ENCODE data around the gene PRR15L.
"Not testable (repeated sequence)": the region's sequence is repeated elsewhere in the genome, so short reads cannot be mapped to it uniquely, and the experiment has no call there.

PRR15L gene

GRCh38 chr17:47994724-47995123, 37.0 kb upstream of the PRR15L start:
- Mint-ChIP-seq H3K4me3 (no peak overlapping the region), H3K9me3 (no peaks in the 10 kb centered on the region), H3K27me3 (peaks cover 3% of the 10 kb centered on the region), H3K27ac (no peak overlapping the region), H3K4me1 (ENCODE audit: low read depth) (peaks cover 4% of the 10 kb centered on the region), H3K36me3 (ENCODE audit: low read depth) (no peaks in the 10 kb centered on the region)
- no peak for DNase-seq

GRCh38 chr17:47993964-47994363, 36.3 kb upstream of the PRR15L start:
- no peaks in the 10 kb centered on the region for H3K36me3 Mint-ChIP-seq (ENCODE audit: low read depth)
- H3K27ac Mint-ChIP-seq: no peak overlapping the region
- no peak for DNase-seq
- H3K9me3 Mint-ChIP-seq: no peaks in the 10 kb centered on the region
- H3K4me1 Mint-ChIP-seq (ENCODE audit: low read depth): no peaks in the 10 kb centered on the region
- peaks cover 3% of the 10 kb centered on the region for H3K27me3 Mint-ChIP-seq
- no peak overlapping the region for H3K4me3 Mint-ChIP-seq

DNA sequence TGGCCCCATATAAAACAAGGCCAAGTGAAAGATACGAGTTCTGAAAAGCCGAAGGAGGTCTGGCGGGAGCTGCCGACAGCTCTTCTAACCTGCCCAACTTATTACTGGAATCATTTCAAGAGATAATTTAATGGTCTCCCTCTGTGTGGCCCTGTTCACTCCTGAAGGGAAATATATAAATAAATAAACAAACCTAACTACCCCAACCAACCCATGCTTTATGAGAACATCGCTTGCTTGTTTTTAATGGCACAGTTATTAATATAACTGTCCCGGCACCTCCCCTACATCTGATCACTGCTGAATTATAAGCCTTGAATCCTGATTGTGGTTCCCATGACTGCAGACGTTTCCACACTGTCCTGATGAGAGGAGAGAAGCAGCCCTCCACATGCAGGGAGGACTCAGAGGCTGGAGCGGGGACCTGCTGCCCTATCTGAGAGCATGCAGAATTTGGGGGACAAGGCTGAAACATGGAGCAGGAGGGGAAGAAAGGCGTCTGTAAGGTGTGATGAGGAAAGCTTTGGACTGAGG, 35.4 kb upstream of the PRR15L start:
- Mint-ChIP-seq H3K27me3 (peaks cover 3% of the 10 kb centered on the region), H3K4me1 (ENCODE audit: low read depth) (no peaks in the 10 kb centered on the region)

GRCh38 chr17:47992216-47992615, 34.5 kb upstream of the PRR15L start:
- Mint-ChIP-seq H3K9me3 (no peaks in the 10 kb centered on the region), H3K27ac (no peak overlapping the region), H3K36me3 (ENCODE audit: low read depth) (no peaks in the 10 kb centered on the region), H3K27me3 (no peaks in the 10 kb centered on the region), H3K4me3 (no peak overlapping the region), H3K4me1 (ENCODE audit: low read depth) (no peaks in the 10 kb centered on the region)
- DNase-seq: no peak

More for the DNA sequence above, 35.4 kb upstream of the PRR15L start:
- Mint-ChIP-seq H3K36me3 (ENCODE audit: low read depth) (no peaks in the 10 kb centered on the region), H3K4me3 (no peak overlapping the region), H3K27ac (no peak overlapping the region), H3K9me3 (no peaks in the 10 kb centered on the region)
- no peak for DNase-seq

DNA sequence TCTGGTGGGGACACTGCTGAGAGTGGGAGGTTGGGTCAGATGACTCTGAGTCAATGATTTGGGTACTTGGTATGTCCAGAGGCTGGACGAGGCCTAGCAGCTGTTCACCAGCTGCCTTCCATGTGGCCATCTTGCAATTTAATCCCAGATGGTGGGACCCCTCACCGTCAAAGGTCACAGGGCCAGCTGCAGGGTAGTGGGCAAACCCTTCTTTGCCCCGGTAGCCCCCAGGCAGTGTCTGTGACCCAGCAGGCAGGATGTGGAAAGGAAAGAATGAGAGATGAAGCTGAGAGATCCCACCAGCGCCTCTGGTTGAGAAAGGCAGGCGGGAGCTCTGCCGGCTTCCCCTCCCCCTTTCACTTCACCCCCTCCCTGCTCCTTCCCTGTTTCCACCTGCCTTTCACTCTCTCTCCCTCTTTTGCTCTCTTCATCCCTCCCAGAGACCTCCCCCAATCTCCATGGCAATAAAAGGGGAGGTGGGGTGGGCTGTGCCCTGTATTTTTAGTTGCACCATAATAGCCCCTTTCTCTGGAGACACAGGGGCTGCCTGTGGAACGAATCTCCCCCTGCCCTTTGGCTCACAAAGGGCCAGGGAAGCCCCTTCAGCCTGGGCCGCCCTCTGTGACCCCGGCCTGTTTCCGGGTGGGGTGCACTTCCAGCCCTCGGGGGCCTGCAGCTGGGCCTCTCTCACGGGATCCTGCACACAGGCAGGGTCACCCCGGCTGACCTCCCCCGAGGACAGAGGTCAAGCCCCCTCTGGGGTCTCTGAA, 33.5 kb upstream of the PRR15L start:
- H3K36me3 Mint-ChIP-seq (ENCODE audit: low read depth): no peaks in the 10 kb centered on the region
- H3K9me3 Mint-ChIP-seq: no peaks in the 10 kb centered on the region
- H3K27me3 Mint-ChIP-seq: no peaks in the 10 kb centered on the region
- H3K4me3 Mint-ChIP-seq: no peak overlapping the region
- DNase-seq: no peak
- no peaks in the 10 kb centered on the region for H3K4me1 Mint-ChIP-seq (ENCODE audit: low read depth)
- no peak overlapping the region for H3K27ac Mint-ChIP-seq

- Mint-ChIP-seq H3K27me3 (no peaks in the 10 kb centered on the region), H3K4me1 (ENCODE audit: low read depth) (no peaks in the 10 kb centered on the region), H3K27ac (no peak overlapping the region), H3K4me3 (no peak overlapping the region), H3K36me3 (ENCODE audit: low read depth) (peaks cover 9% of the 10 kb centered on the region), H3K9me3 (no peaks in the 10 kb centered on the region)
- DNase-seq: no peak
Observed at GRCh38 chr17:47989700-47990099, 32.0 kb upstream of the PRR15L start.

- no peaks in the 10 kb centered on the region for H3K9me3 Mint-ChIP-seq
- no peak for DNase-seq
- H3K4me1 Mint-ChIP-seq (ENCODE audit: low read depth): no peaks in the 10 kb centered on the region
- no peaks in the 10 kb centered on the region for H3K27me3 Mint-ChIP-seq
- H3K27ac Mint-ChIP-seq: no peak overlapping the region
- H3K36me3 Mint-ChIP-seq (ENCODE audit: low read depth): peaks cover 13% of the 10 kb centered on the region
- no peak overlapping the region for H3K4me3 Mint-ChIP-seq
Observed at GRCh38 chr17:47989159-47989558, 31.5 kb upstream of the PRR15L start.

DNA sequence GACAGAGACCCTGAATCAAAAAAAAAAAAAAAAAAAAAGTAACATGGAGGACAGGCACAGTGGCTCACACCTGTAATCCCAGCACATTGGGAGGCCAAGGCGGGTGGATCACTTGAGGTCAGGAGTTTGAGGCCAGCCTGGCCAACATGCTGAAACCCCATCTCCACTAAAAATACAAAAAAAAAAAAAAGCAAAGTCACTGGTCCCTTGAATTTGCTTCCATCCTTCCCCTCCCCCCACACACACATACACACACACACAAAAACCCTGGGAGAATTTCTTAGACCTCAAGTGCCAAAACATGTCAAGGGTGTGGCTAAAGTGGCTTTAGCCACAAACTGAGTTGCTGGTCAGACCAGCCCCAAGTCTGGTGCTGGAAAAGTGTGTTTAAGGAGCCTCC, 30.8 kb upstream of the PRR15L start:
- not testable (repeated sequence) for H3K4me3 Mint-ChIP-seq; H3K27ac Mint-ChIP-seq; H3K4me1 Mint-ChIP-seq (ENCODE audit: low read depth); H3K9me3 Mint-ChIP-seq; H3K27me3 Mint-ChIP-seq; DNase-seq
- H3K36me3 Mint-ChIP-seq (ENCODE audit: low read depth): peaks cover 20% of the 10 kb centered on the region

DNA sequence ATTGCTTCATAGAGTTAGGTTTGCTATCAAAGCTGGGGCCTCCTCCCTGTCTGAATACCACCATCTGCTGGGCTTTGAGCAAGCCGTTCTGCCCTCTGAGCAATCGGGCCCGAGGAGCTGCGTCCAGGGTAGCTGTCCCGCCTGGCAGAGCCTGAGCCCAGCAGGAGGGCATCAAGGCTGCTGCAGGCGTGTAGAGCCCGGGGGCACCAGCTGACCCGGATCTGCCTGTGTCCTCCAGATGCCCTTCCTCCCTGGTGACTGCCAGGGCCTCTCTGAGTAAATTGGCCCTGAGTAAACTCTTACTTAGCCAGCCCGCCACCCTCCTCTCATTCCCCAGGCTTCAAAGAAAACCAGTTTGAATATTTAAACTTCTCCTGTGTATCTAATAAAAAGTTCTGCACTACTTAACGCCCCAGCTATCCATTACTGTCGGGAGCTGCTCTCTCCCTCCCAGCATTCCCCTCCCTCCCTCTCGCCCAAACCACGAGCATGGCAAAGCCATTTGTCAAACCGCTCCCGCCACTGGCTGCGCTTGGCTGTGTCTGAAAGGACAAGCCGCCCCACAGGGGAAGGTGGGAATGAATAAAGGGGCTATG, 29.7 kb upstream of the PRR15L start:
- H3K36me3 Mint-ChIP-seq (ENCODE audit: low read depth): peaks cover 31% of the 10 kb centered on the region
- no peak for DNase-seq
- H3K9me3 Mint-ChIP-seq: no peaks in the 10 kb centered on the region
- no peaks in the 10 kb centered on the region for H3K27me3 Mint-ChIP-seq
- H3K4me1 Mint-ChIP-seq (ENCODE audit: low read depth): no peaks in the 10 kb centered on the region
- H3K4me3 Mint-ChIP-seq: no peak overlapping the region
- no peak overlapping the region for H3K27ac Mint-ChIP-seq

GRCh38 chr17:47986520-47986919, 28.8 kb upstream of the PRR15L start:
- Mint-ChIP-seq H3K27ac (peak overlapping the region; percentile 24), H3K4me3 (no peak overlapping the region), H3K27me3 (no peaks in the 10 kb centered on the region), H3K36me3 (ENCODE audit: low read depth) (peaks cover 38% of the 10 kb centered on the region), H3K9me3 (no peaks in the 10 kb centered on the region), H3K4me1 (ENCODE audit: low read depth) (no peaks in the 10 kb centered on the region)
- no peak for DNase-seq

- Mint-ChIP-seq H3K9me3 (no peaks in the 10 kb centered on the region), H3K36me3 (ENCODE audit: low read depth) (peaks cover 66% of the 10 kb centered on the region), H3K27me3 (no peaks in the 10 kb centered on the region), H3K4me3 (no peak overlapping the region), H3K27ac (no peak overlapping the region), H3K4me1 (ENCODE audit: low read depth) (no peaks in the 10 kb centered on the region)
- no peak for DNase-seq
Observed at GRCh38 chr17:47983492-47984223, 26.0 kb upstream of the PRR15L start.

DNA sequence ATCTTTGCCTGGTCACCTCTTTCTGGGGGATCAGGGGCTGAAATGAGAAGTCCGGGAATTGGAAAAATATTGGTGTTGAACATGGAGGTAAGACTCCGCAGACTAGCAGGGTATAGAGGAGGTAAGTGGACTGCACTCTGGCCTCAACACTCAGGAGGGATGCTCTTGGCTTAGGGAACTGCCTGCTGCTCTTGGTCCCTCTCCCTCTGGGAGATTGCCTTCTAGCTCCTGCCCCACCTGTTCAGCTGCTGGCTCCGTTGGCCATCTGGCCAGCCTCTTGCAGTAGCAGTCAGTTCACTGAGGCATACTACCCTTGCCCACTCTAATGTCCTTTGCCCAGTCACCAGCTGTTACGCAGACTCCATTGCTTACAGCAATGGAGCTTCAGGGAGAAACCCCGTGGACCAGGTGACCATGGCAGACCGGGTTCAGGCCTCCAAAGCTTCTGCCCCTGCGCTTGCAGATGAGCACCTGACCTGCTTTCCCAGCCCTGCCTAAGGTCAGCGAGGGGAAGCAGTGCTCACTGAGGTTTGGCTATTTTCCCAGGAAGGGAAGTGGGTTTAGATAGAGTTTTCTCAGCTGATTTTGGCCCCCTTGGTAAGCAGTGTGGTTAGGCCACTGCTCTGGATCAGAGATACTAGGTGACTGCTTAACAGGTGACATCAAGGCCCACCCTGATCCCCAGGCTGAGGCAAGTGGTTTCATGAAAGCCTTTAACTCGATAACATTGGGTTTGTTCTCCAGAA, 25.1 kb upstream of the PRR15L start:
- H3K4me3 Mint-ChIP-seq: no peak overlapping the region
- no peaks in the 10 kb centered on the region for H3K9me3 Mint-ChIP-seq
- H3K27me3 Mint-ChIP-seq: no peaks in the 10 kb centered on the region
- H3K36me3 Mint-ChIP-seq (ENCODE audit: low read depth): peaks cover 74% of the 10 kb centered on the region
- no peaks in the 10 kb centered on the region for H3K4me1 Mint-ChIP-seq (ENCODE audit: low read depth)
- no peak for DNase-seq
- H3K27ac Mint-ChIP-seq: no peak overlapping the region

GRCh38 chr17:47982091-47982617, 24.5 kb upstream of the PRR15L start:
- H3K27ac Mint-ChIP-seq: no peak overlapping the region
- peaks cover 81% of the 10 kb centered on the region for H3K36me3 Mint-ChIP-seq (ENCODE audit: low read depth)
- no peaks in the 10 kb centered on the region for H3K4me1 Mint-ChIP-seq (ENCODE audit: low read depth)

GRCh38 chr17:47981462-47981861, 23.8 kb upstream of the PRR15L start:
- Mint-ChIP-seq H3K27ac (no peak overlapping the region), H3K36me3 (ENCODE audit: low read depth) (peaks cover 88% of the 10 kb centered on the region), H3K9me3 (no peaks in the 10 kb centered on the region), H3K4me1 (ENCODE audit: low read depth) (no peaks in the 10 kb centered on the region), H3K4me3 (no peak overlapping the region), H3K27me3 (no peaks in the 10 kb centered on the region)
- DNase-seq: no peak

More at GRCh38 chr17:47982091-47982617, 24.5 kb upstream of the PRR15L start:
- no peaks in the 10 kb centered on the region for H3K9me3 Mint-ChIP-seq
- DNase-seq: no peak
- no peaks in the 10 kb centered on the region for H3K27me3 Mint-ChIP-seq
- H3K4me3 Mint-ChIP-seq: no peak overlapping the region

Data from activated T-cell treated with anti-CD3 and anti-CD28 coated beads, Interleukin-2, amount 50 U/mL, for 24 hours (primary cell).